GM19099 (cell line): ENCODE data around the gene KIF26A.

Experiments
- POLR2A ChIP-seq: IDR thresholded peaks from 3 replicates; pipeline ENCODE4 v1.6.1; 2011; ENCODE audit warnings: low read depth; ENCODE audit not compliant: insufficient read length; ENCODE audit errors: extremely low read depth

Gene KIF26A

GRCh38 chr14:104215706-104216334 is 77.4 kb downstream of the KIF26A start:
- no peak for TF ChIP-seq POLR2A

DNA sequence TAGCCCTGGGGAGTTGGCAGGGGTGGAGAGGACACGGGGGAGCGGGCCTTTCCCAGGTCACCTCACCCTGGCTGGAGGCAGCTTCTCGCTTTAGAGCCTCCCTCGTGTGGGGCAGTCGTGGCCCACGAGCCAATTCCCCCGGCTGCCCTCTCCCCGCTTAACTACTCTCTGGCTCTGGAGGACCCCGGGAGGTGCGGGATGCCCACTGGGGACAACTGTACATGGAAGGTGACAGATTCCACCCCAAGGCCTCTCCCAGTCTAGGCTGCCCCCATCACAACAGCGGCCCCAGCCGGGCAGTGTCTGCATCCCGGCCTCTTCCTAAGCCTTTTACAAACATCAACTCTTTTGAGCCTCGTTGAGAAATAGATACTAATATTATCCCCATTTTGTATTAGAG is 78.1 kb downstream of the KIF26A start:
- no peak for TF ChIP-seq POLR2A

DNA sequence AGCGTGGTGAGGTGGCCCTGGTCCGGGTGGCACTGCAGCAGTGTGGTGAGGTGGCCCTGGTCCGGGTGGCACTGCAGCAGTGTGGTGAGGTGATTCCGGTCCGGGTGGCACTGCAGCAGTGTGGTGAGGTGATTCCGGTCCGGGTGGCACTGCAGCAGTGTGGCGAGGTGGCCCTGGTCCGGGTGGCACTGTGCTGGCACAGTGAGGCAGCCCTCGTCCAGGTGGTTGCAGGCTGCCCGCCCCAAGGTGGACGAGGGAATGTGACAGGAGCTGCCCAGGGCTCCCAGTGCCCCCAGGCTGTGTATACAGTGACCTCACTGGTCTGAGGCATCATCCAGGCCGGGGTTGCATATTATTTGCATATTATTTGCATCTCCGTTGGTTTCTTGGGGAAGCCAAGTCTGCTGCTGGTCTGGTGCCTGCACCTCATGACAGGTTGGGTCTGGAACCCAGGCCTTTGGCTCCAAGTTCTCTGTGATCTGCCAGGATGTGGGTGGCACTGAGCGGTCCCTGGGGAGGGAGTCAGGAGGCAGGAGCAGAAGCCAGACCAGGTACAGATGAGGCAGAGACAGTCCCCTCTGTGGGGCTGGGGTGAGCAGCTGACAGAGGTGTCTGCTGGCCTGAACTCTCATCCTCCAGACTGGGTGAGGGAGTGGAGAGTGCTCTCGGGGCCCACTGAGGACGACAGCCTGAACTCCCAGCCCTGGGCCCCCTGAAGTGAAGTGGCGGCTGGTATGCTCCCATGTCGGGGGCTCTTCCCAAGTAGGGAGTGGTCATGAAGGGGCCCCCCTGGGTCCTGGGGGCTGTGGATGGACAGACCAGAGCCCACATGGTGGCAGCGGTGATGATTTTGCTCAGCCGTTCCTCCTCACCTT is 79.3 kb downstream of the KIF26A start:
- no peak for TF ChIP-seq POLR2A

- TF ChIP-seq POLR2A, result no peak
These were observed 80.2 kb downstream of the KIF26A start for GRCh38 chr14:104218361-104219180.

- TF ChIP-seq POLR2A, result no peak
These were observed 81.4 kb downstream of the KIF26A start for GRCh38 chr14:104219731-104220214.

- TF ChIP-seq POLR2A, result no peak
These were observed 82.1 kb downstream of the KIF26A start for GRCh38 chr14:104220215-104221070.

- TF ChIP-seq POLR2A, result no peak
These were observed 82.8 kb downstream of the KIF26A start for GRCh38 chr14:104221071-104221625.

DNA sequence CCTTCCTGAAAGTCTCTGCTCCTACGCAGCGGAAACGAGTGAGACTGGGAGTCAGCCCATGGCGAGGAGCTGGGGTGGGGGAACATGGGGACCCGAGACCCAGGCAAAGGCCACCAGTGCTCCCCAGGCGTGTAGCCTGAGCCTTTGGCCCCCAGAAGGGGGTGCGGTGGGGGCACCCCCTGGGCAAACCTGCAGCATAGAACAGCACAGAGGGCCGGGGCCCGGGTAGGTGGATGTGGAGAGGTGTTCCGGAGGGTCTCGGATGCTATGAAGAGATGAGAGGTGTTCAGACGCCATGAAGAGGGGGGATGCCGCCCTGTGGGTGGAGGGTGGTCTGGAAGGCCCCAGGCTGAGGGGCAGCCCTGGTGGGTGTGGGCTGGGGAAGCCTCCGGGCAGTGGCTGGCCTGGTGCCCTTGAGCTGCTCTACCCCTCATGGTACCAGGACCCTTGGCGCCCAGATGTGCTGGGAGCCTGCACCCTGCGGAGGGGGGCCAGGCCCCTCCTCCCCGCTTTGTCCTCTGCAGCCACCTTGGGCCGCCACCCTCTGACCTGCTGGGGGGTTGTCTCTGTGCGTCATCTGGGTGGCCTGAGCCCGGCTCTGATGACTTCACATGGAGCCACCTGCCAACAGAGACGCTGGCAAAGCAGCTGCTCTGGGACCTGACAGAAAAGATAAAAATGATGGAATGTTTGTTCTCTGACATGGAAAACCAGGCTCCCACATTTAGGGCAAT is 83.4 kb downstream of the KIF26A start:
- no peak for TF ChIP-seq POLR2A

GRCh38 chr14:104222396-104223036 is 84.1 kb downstream of the KIF26A start:
- no peak for TF ChIP-seq POLR2A

DNA sequence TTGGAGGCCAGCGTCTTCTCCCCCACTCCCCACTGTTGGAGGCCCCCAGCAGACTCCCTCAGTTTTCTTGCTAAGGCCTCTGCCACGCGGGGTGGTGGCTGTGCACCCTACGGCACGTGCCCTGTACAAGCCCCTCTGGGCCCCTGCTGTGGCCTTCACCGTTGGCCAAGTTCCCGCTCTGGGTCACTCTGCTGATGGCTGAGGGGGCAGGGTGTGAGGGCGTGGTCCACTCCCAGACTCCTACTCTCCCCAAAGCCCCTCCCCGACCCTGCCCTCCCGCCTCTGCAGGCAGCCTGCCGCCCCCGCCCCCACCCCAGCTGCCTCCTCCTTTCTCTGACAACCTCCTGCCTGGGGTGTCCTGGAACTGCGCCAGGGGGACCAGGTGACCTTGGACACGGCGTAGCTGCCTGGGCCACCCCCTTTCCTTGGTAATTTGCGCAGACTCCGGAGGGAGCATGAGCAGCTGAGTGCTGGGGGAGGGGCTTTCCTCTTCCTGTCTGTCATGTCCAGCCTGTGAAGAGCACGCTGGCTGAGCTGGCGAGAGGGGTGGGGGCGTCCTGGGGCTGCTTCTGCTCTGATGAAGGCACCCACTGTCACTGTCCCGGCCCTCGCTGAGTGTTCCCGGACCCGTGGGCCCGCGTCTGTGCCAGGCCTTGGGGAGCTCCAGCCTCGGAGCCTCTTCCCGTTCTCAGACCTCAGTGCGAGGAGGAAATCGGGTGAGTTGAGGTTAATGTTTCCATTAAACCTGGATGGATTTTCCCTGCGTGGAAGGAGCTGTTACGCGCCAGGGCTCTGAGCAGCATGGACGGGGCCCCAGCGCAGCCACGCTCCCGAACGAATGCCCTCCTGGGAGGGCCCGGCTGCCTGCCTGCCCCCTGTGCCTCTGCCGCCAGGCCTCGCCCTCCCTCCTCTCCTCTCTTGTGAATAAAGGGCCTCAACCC is 85.0 kb downstream of the KIF26A start:
- no peak for TF ChIP-seq POLR2A

GRCh38 chr14:104224131-104224505 is 85.7 kb downstream of the KIF26A start:
- no peak for TF ChIP-seq POLR2A
